ENCODE measurements around the gene DHFR. TPM values are rescaled to one million over a fixed set of nuclear protein-coding genes. Genes with fewer than 3 reads are reported as not detected.

Gene DHFR
- total and polyA plus RNA-seq, 2 donors (not counting 1 experiment from before 2014, with no cell fraction given): 8.5 to 12.6 TPM

DNA sequence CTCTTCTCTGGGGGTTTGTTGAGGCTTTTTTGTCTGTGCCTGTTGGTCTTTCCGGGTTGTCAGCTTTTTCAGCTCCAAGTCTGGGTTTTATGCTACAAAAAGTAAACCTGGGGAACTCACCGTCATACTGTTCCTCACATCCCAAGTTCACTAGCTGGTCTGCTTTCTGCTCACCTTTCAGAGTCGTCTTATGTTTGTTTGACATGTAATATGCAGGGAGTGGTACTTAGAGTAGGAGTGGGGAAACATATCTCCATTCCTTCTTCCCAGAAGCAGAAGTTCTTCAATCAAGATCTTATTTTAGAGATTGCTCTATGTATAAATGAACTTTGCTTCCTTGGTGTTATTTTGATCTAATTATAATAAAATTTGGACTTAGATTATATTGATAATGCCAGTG is 41.7 kb upstream of the DHFR start:
- H3K9me3 Mint-ChIP-seq (ENCODE audit: insufficient read depth): no peaks in the 10 kb centered on the region
- Histone ChIP-seq H3K27me3 (replicated peaks in 1 of 4; ENCODE audit: control extremely low read depth in 1 of 4, control insufficient read depth in 3 of 4, insufficient read depth in 4 of 4, low read length in 3 of 4) (no peaks in the 10 kb centered on the region), H3K4me2 (replicated peaks; ENCODE audit: low read depth, low read length, poor library complexity, severe bottlenecking) (no peak overlapping the region), H3K36me3 (replicated peaks in 1 of 2; ENCODE audit: control extremely low read depth in 1 of 2, control insufficient read depth in 1 of 2, extremely low read depth in 1 of 2, insufficient read depth in 2 of 2, low read length in 1 of 2) (peaks cover 3 to 11% of the 10 kb centered on the region in 2 experiments), H3K9me3 (ENCODE audit: control extremely low read depth in 1 of 3, control insufficient read depth in 2 of 3, insufficient read depth in 1 of 3, low read length in 2 of 3) (no peaks in the 10 kb centered on the region), H2AFZ (ENCODE audit: insufficient read depth, low read depth, low read length, poor library complexity, severe bottlenecking) (no peak overlapping the region), H3K4me1 (ENCODE audit: control insufficient read depth in 2 of 2, insufficient read depth in 2 of 2, low read length in 2 of 2) (no peaks in the 10 kb centered on the region), H4K20me1 (ENCODE audit: control insufficient read depth, insufficient read depth, low read length, poor library complexity, severe bottlenecking) (no peaks in the 10 kb centered on the region), H3K79me2 (ENCODE audit: control insufficient read depth, insufficient read depth, low read length) (no peaks in the 10 kb centered on the region), H3K27ac (ENCODE audit: low read length in 2 of 2) (no peak overlapping the region), H3K9ac (ENCODE audit: low read length) (no peak overlapping the region), H3K4me3 (ENCODE audit: control extremely low read depth in 1 of 5, extremely low read depth in 1 of 5, insufficient read depth in 1 of 5, low read depth in 2 of 5, low read length in 4 of 5) (no peak overlapping the region)
- H3K27me3 Mint-ChIP-seq: no peaks in the 10 kb centered on the region
- DNase-seq: no peak
- no peak for ATAC-seq (ENCODE audit: low read depth)
- intact Hi-C loops (cut with micrococcal nuclease): no loop called here
- H3K4me1 Mint-ChIP-seq: peaks cover 1% of the 10 kb centered on the region
- TF ChIP-seq CTCF (IDR thresholded peaks at IDR 0.05): no peak
- CTCF ChIA-PET: no interaction called here
- no peak overlapping the region for H3K4me3 Mint-ChIP-seq
- POLR2A ChIA-PET: no interaction called here
- H3K27ac Mint-ChIP-seq: no peak overlapping the region
- WGBS (ENCODE audit: insufficient coverage): no CpG with 5 or more reads among the region's 3 CpGs

GRCh38 chr5:80695666-80696065 is 40.9 kb upstream of the DHFR start:
- 100% methylated on average over 3 of the region's 3 CpGs for WGBS (ENCODE audit: insufficient coverage)
- Mint-ChIP-seq H3K4me1 (no peaks in the 10 kb centered on the region), H3K4me3 (no peak overlapping the region), H3K9me3 (ENCODE audit: insufficient read depth) (no peaks in the 10 kb centered on the region), H3K27ac (no peak overlapping the region), H3K27me3 (no peaks in the 10 kb centered on the region)
- no peak overlapping the region for H3K4me3 ChIP-seq (ENCODE audit: control extremely low read depth in 1 of 5, extremely low read depth in 1 of 5, insufficient read depth in 1 of 5, low read depth in 2 of 5, low read length in 4 of 5)
- no peak overlapping the region for H3K9ac ChIP-seq (ENCODE audit: low read length)
- H4K20me1 ChIP-seq (ENCODE audit: control insufficient read depth, insufficient read depth, low read length, poor library complexity, severe bottlenecking): no peaks in the 10 kb centered on the region
- ChIA-PET CTCF (no interaction called here), POLR2A (no interaction called here)
- intact Hi-C loops (cut with micrococcal nuclease): no loop called here
- H3K27me3 ChIP-seq (replicated peaks in 1 of 4; ENCODE audit: control extremely low read depth in 1 of 4, control insufficient read depth in 3 of 4, insufficient read depth in 4 of 4, low read length in 3 of 4): no peaks in the 10 kb centered on the region
- H2AFZ ChIP-seq (ENCODE audit: insufficient read depth, low read depth, low read length, poor library complexity, severe bottlenecking): no peak overlapping the region
- H3K27ac ChIP-seq (ENCODE audit: low read length in 2 of 2): no peak overlapping the region
- TF ChIP-seq EZH2 (IDR thresholded peaks at IDR 0.05; ENCODE audit: borderline replicate concordance, insufficient read depth, low read depth, low read length, poor library complexity, severe bottlenecking) (no peak), CTCF (IDR thresholded peaks at IDR 0.05) (no peak)
- H3K4me2 ChIP-seq (replicated peaks; ENCODE audit: low read depth, low read length, poor library complexity, severe bottlenecking): no peak overlapping the region
- H3K79me2 ChIP-seq (ENCODE audit: control insufficient read depth, insufficient read depth, low read length): no peaks in the 10 kb centered on the region
- DNase-seq (no peak), ATAC-seq (ENCODE audit: low read depth) (no peak)
- H3K4me1 ChIP-seq (ENCODE audit: control insufficient read depth in 2 of 2, insufficient read depth in 2 of 2, low read length in 2 of 2): no peaks in the 10 kb centered on the region
- peaks cover 2 to 11% of the 10 kb centered on the region in 2 experiments for H3K36me3 ChIP-seq (replicated peaks in 1 of 2; ENCODE audit: control extremely low read depth in 1 of 2, control insufficient read depth in 1 of 2, extremely low read depth in 1 of 2, insufficient read depth in 2 of 2, low read length in 1 of 2)
- no peaks in the 10 kb centered on the region for H3K9me3 ChIP-seq (ENCODE audit: control extremely low read depth in 1 of 3, control insufficient read depth in 2 of 3, insufficient read depth in 1 of 3, low read length in 2 of 3)

Measured in B cell (primary cell).